ENCODE data around the gene SLC19A1. TPM values are rescaled to one million over a fixed set of nuclear protein-coding genes. Genes with fewer than 3 reads are reported as not detected.

SLC19A1 gene
- polyA plus RNA-seq, 1 of the 3 experiments (the other 2 are of a cell fraction) = 15.0 TPM

DNA sequence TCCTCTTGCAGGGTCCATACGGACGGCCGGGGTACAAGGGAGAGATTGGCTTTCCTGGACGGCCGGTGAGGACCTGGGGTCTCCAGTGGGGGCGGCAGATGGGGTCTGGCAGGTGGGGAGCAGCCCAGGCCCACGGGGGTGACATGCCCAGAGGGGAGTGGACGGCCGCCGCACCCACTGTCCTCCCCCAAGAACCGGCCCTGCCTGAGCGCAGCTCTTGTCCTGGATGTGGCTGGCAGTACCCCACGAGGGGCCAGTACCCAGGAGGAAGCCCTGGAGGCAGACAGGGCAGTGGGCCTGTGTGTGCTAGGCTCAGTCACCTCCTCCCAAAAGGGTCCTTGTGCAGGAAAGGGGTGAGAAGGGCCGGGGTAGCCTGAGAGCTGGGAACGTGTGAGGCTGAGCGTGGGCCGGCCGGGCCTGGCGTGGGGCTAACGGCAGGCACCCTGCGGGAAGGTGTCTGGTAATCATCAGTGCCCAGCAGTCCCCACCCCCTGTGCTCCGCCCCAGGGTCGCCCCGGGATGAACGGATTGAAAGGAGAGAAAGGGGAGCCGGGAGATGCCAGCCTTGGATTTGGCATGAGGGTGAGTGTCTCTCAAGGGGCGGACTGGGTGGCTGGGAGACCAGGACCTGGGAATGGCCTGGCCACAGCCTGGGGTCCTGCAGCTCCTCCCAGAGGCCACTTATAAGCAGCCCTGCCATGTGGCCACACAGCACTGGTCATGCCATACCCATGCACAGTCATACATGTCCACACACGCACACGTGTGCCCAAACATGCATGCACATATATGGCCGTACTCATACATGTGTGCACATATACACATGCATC, 47.2 kb downstream of the SLC19A1 start:
- TF ChIP-seq, protein P1, sequence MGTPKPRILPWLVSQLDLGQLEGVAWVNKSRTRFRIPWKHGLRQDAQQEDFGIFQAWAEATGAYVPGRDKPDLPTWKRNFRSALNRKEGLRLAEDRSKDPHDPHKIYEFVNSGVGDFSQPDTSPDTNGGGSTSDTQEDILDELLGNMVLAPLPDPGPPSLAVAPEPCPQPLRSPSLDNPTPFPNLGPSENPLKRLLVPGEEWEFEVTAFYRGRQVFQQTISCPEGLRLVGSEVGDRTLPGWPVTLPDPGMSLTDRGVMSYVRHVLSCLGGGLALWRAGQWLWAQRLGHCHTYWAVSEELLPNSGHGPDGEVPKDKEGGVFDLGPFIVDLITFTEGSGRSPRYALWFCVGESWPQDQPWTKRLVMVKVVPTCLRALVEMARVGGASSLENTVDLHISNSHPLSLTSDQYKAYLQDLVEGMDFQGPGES (IDR thresholded peaks at IDR 0.05; ENCODE audit: low read depth, low read length) = no peak
- TF ChIP-seq SMC3 (IDR thresholded peaks at IDR 0.05; ENCODE audit: low read depth, low read length) = no peak
- TF ChIP-seq, protein P2, sequence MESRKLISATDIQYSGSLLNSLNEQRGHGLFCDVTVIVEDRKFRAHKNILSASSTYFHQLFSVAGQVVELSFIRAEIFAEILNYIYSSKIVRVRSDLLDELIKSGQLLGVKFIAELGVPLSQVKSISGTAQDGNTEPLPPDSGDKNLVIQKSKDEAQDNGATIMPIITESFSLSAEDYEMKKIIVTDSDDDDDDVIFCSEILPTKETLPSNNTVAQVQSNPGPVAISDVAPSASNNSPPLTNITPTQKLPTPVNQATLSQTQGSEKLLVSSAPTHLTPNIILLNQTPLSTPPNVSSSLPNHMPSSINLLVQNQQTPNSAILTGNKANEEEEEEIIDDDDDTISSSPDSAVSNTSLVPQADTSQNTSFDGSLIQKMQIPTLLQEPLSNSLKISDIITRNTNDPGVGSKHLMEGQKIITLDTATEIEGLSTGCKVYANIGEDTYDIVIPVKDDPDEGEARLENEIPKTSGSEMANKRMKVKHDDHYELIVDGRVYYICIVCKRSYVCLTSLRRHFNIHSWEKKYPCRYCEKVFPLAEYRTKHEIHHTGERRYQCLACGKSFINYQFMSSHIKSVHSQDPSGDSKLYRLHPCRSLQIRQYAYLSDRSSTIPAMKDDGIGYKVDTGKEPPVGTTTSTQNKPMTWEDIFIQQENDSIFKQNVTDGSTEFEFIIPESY (IDR thresholded peaks at IDR 0.05; ENCODE audit: borderline replicate concordance, low read depth) = no peak
- no peak for TF ChIP-seq RFX5 (IDR thresholded peaks at IDR 0.05; ENCODE audit: low read length)
- no peak for TF ChIP-seq FOXM1 (IDR thresholded peaks at IDR 0.05; ENCODE audit: low read depth)
- TF ChIP-seq, protein P3, sequence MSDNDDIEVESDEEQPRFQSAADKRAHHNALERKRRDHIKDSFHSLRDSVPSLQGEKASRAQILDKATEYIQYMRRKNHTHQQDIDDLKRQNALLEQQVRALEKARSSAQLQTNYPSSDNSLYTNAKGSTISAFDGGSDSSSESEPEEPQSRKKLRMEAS (IDR thresholded peaks at IDR 0.05; ENCODE audit: low read depth) = no peak
- no peak for TF ChIP-seq SIN3A (IDR thresholded peaks at IDR 0.05; ENCODE audit: borderline replicate concordance, low read depth, low read length)
- no peak for TF ChIP-seq RXRA (IDR thresholded peaks at IDR 0.05; ENCODE audit: borderline replicate concordance, low read depth)
- TF ChIP-seq, protein P4, sequence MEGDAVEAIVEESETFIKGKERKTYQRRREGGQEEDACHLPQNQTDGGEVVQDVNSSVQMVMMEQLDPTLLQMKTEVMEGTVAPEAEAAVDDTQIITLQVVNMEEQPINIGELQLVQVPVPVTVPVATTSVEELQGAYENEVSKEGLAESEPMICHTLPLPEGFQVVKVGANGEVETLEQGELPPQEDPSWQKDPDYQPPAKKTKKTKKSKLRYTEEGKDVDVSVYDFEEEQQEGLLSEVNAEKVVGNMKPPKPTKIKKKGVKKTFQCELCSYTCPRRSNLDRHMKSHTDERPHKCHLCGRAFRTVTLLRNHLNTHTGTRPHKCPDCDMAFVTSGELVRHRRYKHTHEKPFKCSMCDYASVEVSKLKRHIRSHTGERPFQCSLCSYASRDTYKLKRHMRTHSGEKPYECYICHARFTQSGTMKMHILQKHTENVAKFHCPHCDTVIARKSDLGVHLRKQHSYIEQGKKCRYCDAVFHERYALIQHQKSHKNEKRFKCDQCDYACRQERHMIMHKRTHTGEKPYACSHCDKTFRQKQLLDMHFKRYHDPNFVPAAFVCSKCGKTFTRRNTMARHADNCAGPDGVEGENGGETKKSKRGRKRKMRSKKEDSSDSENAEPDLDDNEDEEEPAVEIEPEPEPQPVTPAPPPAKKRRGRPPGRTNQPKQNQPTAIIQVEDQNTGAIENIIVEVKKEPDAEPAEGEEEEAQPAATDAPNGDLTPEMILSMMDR (IDR thresholded peaks at IDR 0.05) = no peak
- TF ChIP-seq MXI1 (IDR thresholded peaks at IDR 0.05; ENCODE audit: low read depth, low read length) = no peak
- TF ChIP-seq, protein P5, sequence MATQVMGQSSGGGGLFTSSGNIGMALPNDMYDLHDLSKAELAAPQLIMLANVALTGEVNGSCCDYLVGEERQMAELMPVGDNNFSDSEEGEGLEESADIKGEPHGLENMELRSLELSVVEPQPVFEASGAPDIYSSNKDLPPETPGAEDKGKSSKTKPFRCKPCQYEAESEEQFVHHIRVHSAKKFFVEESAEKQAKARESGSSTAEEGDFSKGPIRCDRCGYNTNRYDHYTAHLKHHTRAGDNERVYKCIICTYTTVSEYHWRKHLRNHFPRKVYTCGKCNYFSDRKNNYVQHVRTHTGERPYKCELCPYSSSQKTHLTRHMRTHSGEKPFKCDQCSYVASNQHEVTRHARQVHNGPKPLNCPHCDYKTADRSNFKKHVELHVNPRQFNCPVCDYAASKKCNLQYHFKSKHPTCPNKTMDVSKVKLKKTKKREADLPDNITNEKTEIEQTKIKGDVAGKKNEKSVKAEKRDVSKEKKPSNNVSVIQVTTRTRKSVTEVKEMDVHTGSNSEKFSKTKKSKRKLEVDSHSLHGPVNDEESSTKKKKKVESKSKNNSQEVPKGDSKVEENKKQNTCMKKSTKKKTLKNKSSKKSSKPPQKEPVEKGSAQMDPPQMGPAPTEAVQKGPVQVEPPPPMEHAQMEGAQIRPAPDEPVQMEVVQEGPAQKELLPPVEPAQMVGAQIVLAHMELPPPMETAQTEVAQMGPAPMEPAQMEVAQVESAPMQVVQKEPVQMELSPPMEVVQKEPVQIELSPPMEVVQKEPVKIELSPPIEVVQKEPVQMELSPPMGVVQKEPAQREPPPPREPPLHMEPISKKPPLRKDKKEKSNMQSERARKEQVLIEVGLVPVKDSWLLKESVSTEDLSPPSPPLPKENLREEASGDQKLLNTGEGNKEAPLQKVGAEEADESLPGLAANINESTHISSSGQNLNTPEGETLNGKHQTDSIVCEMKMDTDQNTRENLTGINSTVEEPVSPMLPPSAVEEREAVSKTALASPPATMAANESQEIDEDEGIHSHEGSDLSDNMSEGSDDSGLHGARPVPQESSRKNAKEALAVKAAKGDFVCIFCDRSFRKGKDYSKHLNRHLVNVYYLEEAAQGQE (IDR thresholded peaks at IDR 0.05; ENCODE audit: low read depth, low read length) = no peak
- TF ChIP-seq GABPA (IDR thresholded peaks at IDR 0.05; ENCODE audit: low read depth) = no peak
- TF ChIP-seq MEF2A (IDR thresholded peaks at IDR 0.05; ENCODE audit: borderline replicate concordance, low read depth) = no peak
- no peak for TF ChIP-seq RAD21 (IDR thresholded peaks at IDR 0.05; ENCODE audit: low read length)
- no peak for TF ChIP-seq GATA2 (CRISPR knock-in tag; IDR thresholded peaks at IDR 0.05)
- no peak for TF ChIP-seq TAF1 (IDR thresholded peaks at IDR 0.05; ENCODE audit: borderline replicate concordance, low read depth, low read length)
- TF ChIP-seq EP300 (IDR thresholded peaks at IDR 0.05; ENCODE audit: borderline replicate concordance in 1 of 2, low read depth in 1 of 2, low read length in 1 of 2) = no peak
- no peak for TF ChIP-seq TEAD4 (IDR thresholded peaks at IDR 0.05; ENCODE audit: borderline replicate concordance, insufficient read depth)
- H3K9me2 ChIP-seq = no peaks in the 10 kb centered on the region
- POLR2A ChIA-PET = no interaction called here
- 77% methylated on average over 11 of the region's 30 CpGs for WGBS (ENCODE audit: low lambda C conversion rate)
- no peaks in the 10 kb centered on the region for H3K27me3 ChIP-seq (ENCODE audit: insufficient read depth)
- H3K9me3 ChIP-seq = no peaks in the 10 kb centered on the region
- H3K4me2 ChIP-seq = no peak overlapping the region
- CTCF ChIA-PET = interaction anchor here (1.2 to 1.9 kb wide), 3 partner anchors 17 to 326 kb away, joined by 3 to 5 read pairs (median 5); no protein-coding TSS in a partner anchor
- H3K4me3 ChIP-seq (ENCODE audit: low read depth in 2 of 2, low read length in 1 of 2) = no peak overlapping the region
- H3K4me1 ChIP-seq (ENCODE audit: control insufficient read depth in 1 of 2, insufficient read depth in 2 of 2, low read depth in 1 of 2, low read length in 1 of 2) = no peaks in the 10 kb centered on the region; a peak in 1 of 4 replicates
- no peak overlapping the region for H3K9ac ChIP-seq
- no peak for DNase-seq
- no peaks in the 10 kb centered on the region for H4K20me1 ChIP-seq (ENCODE audit: insufficient read depth)
- H3F3A ChIP-seq (replicated peaks; ENCODE audit: insufficient read depth) = no peaks in the 10 kb centered on the region
- H2AFZ ChIP-seq (ENCODE audit: low read depth) = no peak overlapping the region
- H3K27ac ChIP-seq (ENCODE audit: low read depth in 2 of 2, low read length in 1 of 2) = no peak overlapping the region
- H3K79me2 ChIP-seq (ENCODE audit: insufficient read depth) = no peaks in the 10 kb centered on the region
- peaks cover 5 to 53% of the 10 kb centered on the region in 2 experiments for H3K36me3 ChIP-seq (replicated peaks in 1 of 2; ENCODE audit: control insufficient read depth in 1 of 2, insufficient read depth in 2 of 2, low read length in 1 of 2)

Measured in SK-N-SH (cell line).